Activated CD8-positive, alpha-beta memory T cell treated with anti-CD3 and anti-CD28 coated beads, Interleukin-2, amount 50 U/mL, for 48 hours (primary cell): ENCODE data around the gene TGFBRAP1.
"Not testable (repeated sequence)": the region's sequence is repeated elsewhere in the genome, so short reads cannot be mapped to it uniquely, and the experiment has no call there.

Source experiments
- DNase-seq: peaks from one replicate; pipeline ENCODE4 v3.0.0-alpha.2; 2020

The TGFBRAP1 gene

DNA sequence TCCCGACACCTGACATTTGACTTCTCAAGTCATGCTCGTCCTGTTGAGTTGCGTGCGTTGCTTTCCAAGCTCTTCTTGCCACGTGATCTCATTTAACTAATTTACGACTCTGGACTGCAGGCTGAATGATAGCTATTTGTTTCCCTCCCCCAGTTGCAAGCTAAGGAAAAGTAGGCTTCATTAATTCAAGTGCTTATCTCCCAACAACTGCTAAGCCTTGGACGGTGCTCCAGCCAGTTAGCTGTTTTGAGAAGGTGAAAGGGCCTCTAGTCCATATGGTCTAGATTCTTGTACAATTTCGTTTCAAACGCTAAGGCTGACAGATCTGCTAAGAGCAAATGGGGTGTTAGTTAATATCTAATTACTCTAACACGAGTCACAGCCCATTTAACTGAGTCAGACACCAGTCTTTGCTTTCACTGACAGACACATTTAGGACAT, 66.9 kb downstream of the TGFBRAP1 start:
- DNase-seq, result no peak

DNA sequence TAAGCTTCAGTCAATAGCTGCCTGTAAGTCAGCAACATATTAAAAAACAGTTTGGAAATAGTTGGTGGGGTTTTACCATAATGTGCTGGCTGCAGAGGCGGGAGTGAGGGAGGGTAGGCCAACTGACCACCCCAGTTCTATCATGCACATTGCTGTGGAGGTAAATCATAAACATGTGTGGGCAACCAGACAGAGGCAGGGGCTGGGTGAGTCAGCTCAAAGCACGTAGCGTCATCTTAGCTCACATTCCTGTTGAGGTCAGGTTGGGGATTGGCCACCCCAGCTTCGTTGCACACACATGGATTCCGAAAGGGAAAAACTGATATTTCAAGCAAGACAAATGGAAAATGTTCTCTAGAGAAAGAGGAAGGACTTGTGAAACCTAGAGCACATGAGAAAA, 68.5 kb downstream of the TGFBRAP1 start:
- no peak for DNase-seq

DNA sequence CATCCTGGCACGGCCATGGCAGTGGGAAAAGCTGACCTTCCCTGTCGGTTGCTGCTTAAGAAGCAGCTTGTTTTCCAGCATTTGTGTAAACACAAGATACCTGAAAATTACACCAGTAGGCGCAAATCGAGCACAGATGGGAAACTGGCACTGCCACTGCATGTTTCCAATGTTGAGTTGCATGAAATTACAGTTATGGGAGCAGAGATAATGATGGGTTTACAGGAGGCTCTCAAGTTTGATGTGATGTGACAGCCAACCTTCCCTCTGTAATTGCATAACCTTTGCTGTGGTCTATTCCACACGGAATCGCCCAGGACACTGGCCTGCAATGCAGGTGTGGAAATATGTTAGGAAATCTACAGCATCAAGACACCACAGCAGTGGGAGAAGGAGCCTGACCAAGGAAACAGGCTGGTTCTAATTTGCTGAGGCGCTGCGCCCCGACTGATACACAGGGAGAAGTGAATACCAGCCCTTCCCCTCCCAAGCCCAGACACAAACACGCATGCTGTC, 70.6 kb downstream of the TGFBRAP1 start:
- no peak for DNase-seq

DNA sequence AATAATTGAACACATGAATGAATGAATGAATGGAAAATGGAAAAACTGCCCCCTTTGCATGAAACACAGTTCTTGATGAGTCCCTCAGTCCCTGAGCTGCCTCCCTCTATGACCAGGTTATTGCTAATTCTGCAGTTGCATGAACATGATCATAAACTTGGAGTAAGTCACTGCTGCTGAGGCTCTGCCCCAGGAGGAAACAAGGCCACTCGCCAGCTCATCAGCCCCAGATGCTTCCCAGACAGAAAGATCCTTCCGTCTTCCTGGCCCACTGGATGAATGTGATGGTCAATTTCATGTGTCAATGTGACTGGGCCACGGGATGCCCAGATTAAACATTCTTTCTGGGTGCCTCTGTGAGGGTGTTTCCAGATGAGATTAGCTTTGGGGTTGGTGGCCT, 71.6 kb downstream of the TGFBRAP1 start:
- no peak for DNase-seq

DNA sequence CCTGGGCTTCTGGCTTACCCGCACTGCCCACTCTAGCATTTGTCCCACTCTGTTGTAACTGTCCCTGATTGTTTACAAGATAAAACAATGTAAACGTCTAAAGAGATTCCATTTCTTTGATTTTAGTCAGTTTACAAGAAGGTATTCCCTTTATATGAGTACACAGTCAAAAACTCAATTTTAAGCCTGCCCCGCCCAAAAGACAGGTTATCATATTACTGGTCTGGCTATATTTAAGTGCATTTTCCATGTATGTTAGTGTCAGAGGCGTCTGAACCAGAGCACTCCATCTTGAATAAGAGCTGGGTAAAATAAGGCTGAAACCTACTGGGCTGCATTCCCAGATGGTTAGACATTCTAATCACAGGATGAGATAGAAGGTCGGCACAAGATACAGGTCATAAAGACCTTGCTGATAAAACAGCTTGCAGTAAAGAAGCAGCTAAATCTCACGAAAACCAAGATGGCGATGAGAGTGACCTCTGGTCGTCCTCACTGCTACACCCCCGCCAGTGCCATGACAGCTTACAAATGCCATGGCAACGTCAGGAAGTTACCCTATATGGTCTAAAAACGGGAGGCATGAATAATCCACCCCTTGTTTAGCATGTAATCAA, 73.0 kb downstream of the TGFBRAP1 start:
- no peak for DNase-seq

DNA sequence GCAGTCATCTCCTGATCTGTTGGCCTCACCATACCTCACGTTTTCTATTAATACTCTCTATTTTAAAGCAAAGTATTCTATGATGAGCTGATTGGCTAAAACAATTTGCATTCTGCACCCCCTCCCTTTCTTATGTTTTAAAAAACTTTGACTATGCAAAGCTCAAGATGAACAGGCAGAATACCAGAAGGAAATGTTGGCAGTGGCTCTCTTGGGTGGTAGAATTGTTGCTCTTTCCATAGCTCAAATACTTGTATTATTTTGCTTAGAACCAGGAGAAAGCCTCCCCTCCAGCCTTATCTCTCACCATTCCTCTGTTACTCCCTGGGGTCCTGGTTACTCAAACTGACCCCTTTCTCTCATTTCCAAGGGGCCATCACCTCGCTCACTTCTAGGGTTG, 73.6 kb downstream of the TGFBRAP1 start:
- no peak for DNase-seq

DNA sequence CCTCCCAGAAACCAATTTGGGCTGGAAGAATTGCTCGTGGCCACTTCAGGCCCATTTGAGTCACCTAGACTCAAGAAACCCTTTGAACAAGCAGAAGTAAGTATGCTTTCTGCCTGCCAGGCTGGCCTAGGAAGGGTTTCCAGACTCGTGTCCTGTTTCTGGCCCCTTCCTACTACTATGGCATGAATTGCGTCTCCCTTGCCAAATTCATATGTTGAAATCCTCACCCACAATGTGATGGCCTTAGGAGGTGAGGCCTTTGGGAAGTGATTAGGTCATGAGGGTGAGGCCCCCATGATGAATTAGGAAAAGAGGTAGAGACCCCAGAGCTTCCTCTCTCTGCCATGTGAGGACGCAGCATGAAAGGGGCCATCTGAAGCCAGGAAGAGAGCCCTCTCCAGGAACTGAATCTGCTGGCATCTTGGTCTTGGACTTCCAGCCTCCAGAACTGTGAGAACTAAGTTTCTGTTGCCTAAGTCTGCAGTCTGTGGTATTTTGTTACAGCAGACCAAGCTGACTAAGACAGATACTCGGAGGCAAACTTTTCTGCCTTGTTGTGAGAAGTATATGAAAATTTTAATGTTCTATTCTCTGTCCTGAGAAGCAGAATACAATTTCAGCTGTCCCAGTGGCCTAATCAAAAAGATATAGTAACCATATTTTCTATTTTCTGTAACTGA, 74.9 kb downstream of the TGFBRAP1 start:
- no peak for DNase-seq

DNA sequence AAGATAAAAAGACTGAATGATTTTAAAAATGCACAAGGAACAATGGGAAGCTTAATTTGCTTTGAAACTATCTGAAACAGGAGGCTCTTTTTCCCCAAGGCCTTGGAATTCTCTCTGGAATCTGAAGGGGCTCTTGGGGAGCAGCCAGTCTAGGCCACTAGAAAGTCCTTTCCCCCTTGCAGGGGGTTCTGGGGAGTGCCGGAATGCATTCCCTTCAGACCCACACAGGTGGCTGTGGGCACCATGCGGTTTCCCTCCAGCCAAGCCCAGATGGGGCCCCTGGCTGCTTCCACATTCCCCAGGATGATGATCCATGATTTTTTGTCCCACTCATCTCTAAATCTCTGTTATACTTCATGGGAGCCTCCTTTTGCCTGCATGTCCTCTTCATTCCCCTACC, 77.3 kb downstream of the TGFBRAP1 start:
- no peak for DNase-seq

DNA sequence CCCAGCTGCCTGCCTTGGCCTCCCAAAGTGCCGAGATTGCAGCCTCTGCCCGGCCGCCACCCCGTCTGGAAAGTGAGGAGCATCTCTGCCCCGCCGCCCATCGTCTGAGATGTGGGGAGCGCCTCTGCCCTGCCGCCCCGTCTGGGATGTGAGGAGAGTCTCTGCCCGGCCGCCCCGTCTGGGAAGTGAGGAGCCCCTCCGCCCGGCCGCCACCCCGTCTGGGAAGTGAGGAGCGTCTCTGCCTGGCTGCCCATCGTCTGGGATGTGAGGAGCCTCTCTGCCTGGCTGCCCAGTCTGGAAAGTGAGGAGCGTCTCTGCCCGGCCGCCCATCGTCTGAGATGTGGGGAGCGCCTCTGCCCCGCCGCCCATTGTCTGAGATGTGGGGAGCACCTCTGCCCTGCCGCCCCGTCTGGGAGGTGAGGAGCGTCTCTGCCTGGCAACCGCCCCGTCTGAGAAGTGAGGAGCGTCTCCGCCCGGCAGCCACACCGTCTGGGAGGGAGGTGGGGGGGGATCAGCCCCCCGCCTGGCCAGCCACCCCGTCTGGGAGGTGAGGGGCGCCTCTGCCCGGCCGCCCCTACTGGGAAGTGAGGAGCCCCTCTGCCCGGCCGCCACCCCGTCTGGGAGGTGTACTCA, 78.4 kb downstream of the TGFBRAP1 start:
- DNase-seq, result not testable (repeated sequence)

DNA sequence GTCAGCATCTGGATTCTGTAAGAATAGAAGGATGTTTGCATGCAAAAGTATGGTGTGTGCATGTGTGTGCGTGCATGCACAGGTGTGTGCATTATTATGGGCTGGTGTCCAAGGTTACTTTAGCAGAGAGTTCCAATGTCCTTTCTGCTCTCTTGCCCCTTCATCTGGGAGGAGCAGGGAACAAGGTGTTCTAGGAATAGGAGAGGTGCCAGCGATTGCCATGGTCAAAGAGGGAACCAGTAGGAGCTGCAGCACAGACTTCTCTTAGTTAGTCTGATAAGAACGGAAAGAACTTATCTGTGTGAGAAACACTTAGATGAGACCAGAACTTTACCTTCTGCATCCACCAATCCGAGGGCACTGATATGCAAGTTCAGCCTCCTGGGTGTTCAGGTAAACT, 79.6 kb downstream of the TGFBRAP1 start:
- no peak for DNase-seq

DNA sequence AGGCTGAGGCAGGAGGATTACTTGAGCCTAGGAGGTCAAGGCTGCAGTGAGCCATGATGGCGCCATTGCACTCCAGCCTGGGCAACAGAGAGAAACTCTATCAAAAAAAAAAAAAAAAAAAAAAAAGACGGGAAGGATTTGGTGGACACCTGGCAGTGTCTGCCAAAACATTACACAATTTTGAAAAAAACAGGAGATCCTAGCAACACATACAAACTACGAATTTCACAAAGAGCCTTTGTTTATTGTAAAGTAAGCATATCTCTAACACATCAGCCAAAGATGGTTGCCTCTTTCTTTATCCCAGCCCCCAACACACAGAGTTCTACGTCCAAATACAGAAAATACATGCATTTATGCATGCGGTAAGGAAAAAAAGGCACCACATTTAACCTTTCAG, 80.4 kb downstream of the TGFBRAP1 start:
- no peak for DNase-seq

DNA sequence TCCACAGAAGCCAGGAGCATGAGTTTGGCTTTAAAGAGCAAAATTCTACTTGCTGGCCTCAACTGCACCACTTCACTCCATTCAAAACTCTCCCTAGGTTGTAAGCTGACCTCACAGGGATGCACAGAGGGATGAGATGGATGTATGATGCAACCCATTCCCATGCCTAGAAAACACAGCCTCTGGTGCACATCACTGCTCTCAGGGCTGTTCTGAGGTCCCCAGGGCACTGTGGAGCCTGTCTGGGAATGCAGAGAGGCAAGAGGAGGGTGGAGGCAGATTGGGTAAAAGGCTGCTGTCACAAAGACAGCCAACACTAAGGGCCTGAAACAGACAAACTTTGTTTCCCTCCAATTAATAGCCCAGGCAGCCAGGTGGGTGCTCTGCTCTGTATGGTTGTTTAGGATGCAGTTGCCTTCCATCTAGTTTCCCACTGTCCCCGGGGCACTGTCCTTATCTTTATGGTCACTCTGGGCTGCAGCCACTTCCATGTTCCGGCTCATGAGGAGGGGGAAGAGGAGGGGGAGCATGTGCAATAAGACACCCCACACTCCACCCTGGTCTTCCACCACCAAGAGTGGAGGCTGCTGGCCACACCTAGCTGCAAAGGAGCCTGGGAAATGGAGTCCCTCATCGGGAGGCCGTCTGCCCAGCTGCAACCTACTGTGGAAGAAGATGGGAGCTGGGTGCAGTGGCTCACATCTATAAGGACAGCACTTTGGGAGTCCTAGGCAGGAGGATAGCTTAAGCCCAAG, 81.0 kb downstream of the TGFBRAP1 start:
- no peak for DNase-seq

DNA sequence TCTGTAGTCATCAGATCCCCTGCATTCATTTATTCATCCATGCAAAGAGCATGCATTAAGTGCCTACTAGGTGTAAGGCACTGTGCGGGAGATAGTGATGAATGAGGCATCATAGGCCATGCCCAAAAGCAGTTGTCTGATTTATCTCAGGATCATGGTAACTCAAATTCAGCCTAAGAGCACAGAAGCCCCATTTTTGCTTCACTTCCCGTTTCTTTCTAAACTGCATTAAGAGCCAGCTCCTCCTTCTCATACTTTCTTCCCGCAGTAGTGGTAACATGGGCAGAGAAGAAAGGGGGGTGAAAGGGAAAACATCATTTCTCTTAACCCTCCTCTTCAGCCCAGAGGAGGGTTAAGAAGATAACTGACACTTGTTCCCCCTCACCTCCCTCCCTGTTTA, 85.1 kb downstream of the TGFBRAP1 start:
- DNase-seq, result no peak

DNA sequence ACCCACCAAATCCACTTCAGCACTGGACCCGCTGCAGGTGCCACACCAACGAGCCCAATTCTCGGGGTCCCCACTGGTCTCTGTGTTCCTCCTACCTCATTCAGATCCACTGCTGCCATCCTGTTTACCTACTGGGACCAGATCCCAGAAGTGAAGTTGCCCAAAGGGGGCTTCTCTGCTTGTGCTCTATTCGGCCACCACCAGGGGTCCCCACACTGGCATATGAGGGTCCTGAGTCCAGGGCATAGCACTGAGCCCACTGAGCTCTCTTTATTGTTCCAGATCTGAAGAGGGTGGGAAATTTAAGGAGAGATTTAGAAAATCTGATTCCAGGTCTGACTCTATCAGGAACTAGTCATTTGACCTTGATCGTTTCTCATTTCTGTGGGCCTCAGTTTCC, 85.6 kb downstream of the TGFBRAP1 start:
- DNase-seq, result no peak

DNA sequence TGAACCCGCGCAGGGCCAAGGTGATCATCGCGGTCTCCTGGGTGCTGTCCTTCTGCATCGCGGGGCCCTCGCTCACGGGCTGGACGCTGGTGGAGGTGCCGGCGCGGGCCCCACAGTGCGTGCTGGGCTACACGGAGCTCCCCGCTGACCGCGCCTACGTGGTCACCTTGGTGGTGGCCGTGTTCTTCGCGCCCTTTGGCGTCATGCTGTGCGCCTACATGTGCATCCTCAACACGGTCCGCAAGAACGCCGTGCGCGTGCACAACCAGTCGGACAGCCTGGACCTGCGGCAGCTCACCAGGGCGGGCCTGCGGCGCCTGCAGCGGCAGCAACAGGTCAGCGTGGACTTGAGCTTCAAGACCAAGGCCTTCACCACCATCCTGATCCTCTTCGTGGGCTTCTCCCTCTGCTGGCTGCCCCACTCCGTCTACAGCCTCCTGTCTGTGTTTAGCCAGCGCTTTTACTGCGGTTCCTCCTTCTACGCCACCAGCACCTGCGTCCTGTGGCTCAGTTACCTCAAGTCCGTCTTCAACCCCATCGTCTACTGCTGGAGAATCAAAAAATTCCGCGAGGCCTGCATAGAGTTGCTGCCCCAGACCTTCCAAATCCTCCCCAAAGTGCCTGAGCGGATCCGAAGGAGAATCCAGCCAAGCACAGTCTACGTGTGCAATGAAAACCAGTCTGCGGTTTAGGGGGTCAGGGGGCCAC, 87.1 kb downstream of the TGFBRAP1 start:
- DNase-seq, result no peak

DNA sequence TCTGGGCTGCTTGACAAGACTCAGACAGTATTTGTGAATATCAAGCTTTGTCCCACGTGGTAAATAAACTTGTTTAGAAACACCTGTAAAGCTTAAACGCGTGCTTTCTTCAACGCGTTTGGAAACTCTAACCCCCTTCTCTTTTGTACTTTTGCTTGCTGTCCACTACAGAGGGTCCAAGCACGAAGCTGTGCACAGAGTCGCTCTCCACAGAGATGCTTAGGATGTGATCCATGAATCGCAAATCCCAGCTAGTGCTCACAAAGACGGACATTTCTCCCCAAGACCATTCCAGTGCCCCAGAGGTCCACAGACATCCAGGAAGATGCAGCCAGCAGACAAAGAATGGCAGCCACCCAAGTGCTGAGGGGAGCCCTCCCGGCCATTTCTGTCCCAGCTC, 88.1 kb downstream of the TGFBRAP1 start, which contains the start of gene GPR45:
Gene GPR45 (plus strand): TSS at position 301 of the 400 bp plus-strand sequence. CDS start 116 bp downstream, outside the sequence.
- no peak for DNase-seq

DNA sequence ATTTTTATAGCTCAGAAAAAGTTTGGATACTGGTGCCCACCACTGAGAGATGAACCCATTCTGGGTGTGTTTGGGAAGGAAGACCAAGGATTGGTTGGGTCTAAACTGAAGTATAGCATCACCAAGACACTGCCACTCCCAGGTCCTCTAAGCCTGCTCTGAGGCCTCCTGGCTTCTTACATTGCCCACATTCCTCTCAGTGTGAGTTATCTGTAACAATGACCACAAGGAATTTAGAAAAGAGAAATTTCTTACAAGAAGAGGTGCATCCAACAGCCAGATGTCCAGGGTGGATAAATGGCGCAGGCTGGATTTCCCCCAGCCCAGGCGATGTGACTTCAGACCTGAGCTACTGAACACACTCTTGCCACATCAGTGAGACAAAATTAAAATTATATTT, 89.6 kb downstream of the TGFBRAP1 start:
- DNase-seq, result no peak

DNA sequence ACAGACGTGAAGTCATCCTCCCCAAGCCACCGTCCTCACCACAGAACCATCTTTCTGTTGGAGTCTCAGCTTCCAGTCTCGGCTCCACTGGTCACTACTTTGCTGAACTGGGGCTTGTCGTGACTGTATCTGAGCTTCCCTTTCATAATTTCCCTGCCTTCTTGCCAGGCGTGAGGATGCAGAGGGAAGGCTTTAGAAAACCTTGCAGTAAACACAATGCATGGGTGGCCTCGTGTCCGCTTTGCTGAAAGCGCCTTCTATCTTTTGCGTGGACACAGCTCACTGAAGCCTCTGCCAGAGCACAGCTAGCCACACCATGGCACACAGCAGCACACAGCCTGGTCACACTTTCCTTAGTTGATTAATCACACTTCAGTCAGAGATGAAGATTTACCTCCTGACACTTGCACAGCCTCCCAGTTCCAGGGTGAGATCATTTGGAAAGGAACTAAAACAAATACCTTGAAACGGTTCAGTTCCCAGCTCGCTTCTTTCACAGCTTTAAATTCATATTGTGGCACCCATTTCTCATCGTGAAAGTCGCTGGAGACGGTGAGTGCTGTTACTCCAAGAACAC, 90.8 kb downstream of the TGFBRAP1 start:
- DNase-seq, result no peak

DNA sequence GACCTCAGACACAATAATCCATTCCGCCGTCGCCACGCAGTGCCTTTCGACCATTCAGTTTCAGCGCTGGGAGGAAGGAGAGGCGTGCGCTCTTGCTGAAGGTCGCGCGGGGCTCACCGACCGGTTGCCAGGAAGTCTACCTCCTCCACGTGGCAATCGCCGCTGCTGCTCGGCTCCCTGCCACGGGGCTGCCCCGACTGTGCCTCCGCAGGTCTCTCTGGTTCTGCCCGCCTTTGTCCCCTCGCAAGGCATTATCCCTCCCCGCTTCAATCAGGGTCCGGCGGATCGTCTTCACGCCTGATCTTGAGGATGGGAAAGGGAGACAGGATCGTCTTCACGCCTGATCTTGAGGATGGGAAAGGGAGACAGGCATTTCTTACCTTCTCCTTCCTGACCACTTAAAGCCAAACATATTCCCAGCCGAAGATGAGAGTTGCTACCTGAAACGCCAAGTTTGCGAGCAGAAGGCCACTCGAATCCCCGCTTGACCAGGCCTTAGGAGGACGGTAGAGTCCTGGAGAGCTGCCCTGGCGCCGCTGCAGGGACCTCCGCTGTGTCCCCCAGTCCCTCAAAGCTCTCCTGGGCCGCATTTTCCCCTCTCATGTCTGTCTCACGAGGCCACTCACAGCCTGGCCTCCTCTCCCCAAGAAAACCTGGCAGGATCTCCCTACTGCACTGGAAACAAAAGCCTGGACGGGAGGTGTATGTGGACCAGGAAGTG, 92.3 kb downstream of the TGFBRAP1 start:
- peak; percentile 60 for DNase-seq

DNA sequence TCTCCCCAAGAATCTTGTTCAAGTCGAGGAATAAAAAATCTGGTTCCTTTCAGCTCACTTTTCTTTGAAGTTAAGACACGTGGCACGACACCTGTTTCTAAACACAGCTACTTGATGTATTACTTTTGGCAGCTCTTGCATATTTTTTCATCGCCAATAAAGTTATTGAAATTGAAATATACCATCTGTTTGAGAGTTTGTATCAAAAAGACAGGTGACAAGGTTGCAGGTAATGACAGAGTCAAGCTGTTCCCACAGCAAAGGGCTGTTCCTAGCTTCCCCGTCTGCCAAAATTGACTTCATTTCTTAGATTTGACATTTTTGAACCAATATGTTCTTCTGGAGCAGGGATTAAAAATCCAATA, 93.5 kb downstream of the TGFBRAP1 start:
- DNase-seq, result no peak

DNA sequence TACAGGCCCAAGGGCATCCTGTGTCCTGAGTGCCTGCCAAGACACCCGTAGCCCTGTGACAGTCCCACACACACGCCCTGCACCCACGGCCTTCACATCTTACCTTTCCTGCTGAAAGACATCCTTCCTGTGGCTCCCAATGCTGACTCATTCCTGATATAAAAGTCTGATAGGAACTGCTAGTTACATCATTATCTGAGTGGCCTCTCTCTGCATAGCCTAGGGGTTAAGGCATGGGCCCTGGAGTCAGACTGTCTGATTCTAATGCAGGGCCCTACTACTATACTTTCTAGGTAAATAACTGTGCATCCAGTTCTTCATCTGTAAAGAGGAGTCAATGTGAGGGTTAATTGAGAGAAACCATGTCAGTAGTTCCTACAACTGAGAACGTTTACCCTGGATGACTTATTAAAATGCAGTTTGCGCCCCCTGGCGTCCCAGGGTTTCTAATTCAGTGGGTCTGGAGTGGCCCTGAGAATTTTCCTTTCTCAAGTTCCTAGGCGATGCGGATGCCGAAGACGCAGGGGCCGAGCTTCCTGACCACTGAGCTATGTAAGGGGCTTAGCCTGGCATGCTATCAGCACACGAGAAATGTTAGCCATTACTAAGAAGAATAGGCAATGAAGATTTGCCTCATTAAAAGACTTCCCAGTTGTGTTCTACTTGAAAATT, 94.0 kb downstream of the TGFBRAP1 start:
- peak; percentile 84 for DNase-seq
